SK-N-SH (cell line): ENCODE measurements around the gene MPZL1. TPM values are rescaled to one million over a fixed set of nuclear protein-coding genes. Genes with fewer than 3 reads are reported as not detected.

Source experiments
- CTCF ChIA-PET: fragments of 300-600, 350-600 bp; formaldehyde crosslinking; extraction: SDS; loops from one replicate; lab custom pipeline; 2021; lab: Yijun Ruan, JAX
- POLR2A ChIA-PET: fragments of 350-600 bp; sonication (Branson Sonifier 250); formaldehyde crosslinking; extraction: SDS; loops from one replicate; lab custom pipeline; 2020; ENCODE audit warnings: antibody characterized with exemption, inconsistent platforms; lab: Yijun Ruan, JAX
- DNase-seq: peaks from one replicate; pipeline ENCODE4 v3.0.0; 2012
- H2AFZ ChIP-seq: fragments of 200-600 bp; sonication (generic); 2 replicates; pipeline ENCODE4 v1.8.1; 2016; ENCODE audit warnings: antibody characterized with exemption, mild to moderate bottlenecking, low read depth
- H3F3A ChIP-seq: fragments of 200-600 bp; sonication (generic); replicated peaks from 2 replicates; pipeline ENCODE3; 2016; ENCODE audit warnings: antibody characterized with exemption, mild to moderate bottlenecking; ENCODE audit not compliant: insufficient read depth
- H3K27ac ChIP-seq, 2 experiments: fragments of 200-500 bp in 1 of 2; fragments of 200-600 bp in 1 of 2; sonication (Bioruptor generic) in 1 of 2; sonication (generic), shearing (Covaris generic) in 1 of 2; 2 replicates each; pipeline versions ENCODE4 v1.5.1 to v1.6.1; 2014 to 2016; ENCODE audit warnings: low read depth in 2 of 2, inconsistent platforms in 1 of 2, low read length in 1 of 2, mild to moderate bottlenecking in 1 of 2, mixed read lengths in 1 of 2
- H3K27me3 ChIP-seq: fragments of 200-600 bp; sonication (generic), shearing (Covaris generic); 2 replicates; pipeline ENCODE4 v1.6.1; 2016; ENCODE audit warnings: mixed run types; ENCODE audit not compliant: insufficient read depth
- H3K36me3 ChIP-seq, 2 experiments: fragments of 200-500 bp in 1 of 2; fragments of 200-600 bp in 1 of 2; sonication (Bioruptor generic) in 1 of 2; sonication (generic) in 1 of 2; replicated peaks in 1 of 2; 2 replicates each; pipeline versions ENCODE3 to v1.5.1; 2014 to 2016; ENCODE audit warnings: low read length in 1 of 2, mild to moderate bottlenecking in 1 of 2; ENCODE audit not compliant: insufficient read depth in 2 of 2, control insufficient read depth in 1 of 2
- H3K4me1 ChIP-seq, 2 experiments: fragments of 200-500 bp in 1 of 2; fragments of 200-600 bp in 1 of 2; sonication (Bioruptor generic) in 1 of 2; sonication (generic), shearing (Covaris generic) in 1 of 2; 2 replicates each; pipeline versions ENCODE4 v1.5.1 to v1.6.1; 2014 to 2016; ENCODE audit warnings: low read depth in 1 of 2, low read length in 1 of 2, mixed run types in 1 of 2; ENCODE audit not compliant: insufficient read depth in 2 of 2, control insufficient read depth in 1 of 2
- H3K4me2 ChIP-seq: fragments of 200-600 bp; sonication (generic), shearing (Covaris generic); 2 replicates; pipeline ENCODE4 v1.6.1; 2017; ENCODE audit warnings: mixed run types
- H3K4me3 ChIP-seq, 2 experiments: fragments of 200-500 bp in 1 of 2; fragments of 200-600 bp in 1 of 2; sonication (Bioruptor generic) in 1 of 2; sonication (generic), shearing (Covaris generic) in 1 of 2; 2 replicates each; pipeline versions ENCODE4 v1.5.1 to v1.8.1; 2014 to 2016; ENCODE audit warnings: low read depth in 2 of 2, inconsistent platforms in 1 of 2, low read length in 1 of 2, mild to moderate bottlenecking in 1 of 2, mixed read lengths in 1 of 2, moderate library complexity in 1 of 2
- H3K79me2 ChIP-seq: fragments of 200-600 bp; sonication (generic); 2 replicates; pipeline ENCODE4 v1.8.1; 2017; ENCODE audit warnings: mild to moderate bottlenecking; ENCODE audit not compliant: insufficient read depth
- H3K9ac ChIP-seq: fragments of 200-600 bp; sonication (generic); 2 replicates; pipeline ENCODE4 v1.6.1; 2017; ENCODE audit warnings: mixed run types
- H3K9me2 ChIP-seq: fragments of 200-600 bp; sonication (generic); 2 replicates; pipeline ENCODE4 v1.6.1; 2017; ENCODE audit warnings: mixed run types
- H3K9me3 ChIP-seq: fragments of 200-600 bp; sonication (generic); 2 replicates; pipeline ENCODE4 v1.6.1; 2017; ENCODE audit warnings: mixed run types, mild to moderate bottlenecking, moderate library complexity
- H4K20me1 ChIP-seq: fragments of 200-600 bp; sonication (generic); 2 replicates; pipeline ENCODE4 v1.6.1; 2017; ENCODE audit warnings: mild to moderate bottlenecking, mixed run types; ENCODE audit not compliant: insufficient read depth
- ELF1 ChIP-seq: IDR thresholded peaks from 2 replicates; pipeline ENCODE4 v1.4.0; 2012
- EP300 ChIP-seq, 2 experiments: IDR thresholded peaks; 2 replicates each; pipeline versions ENCODE4 v1.4.0 to v1.6.1; 2012; ENCODE audit warnings: borderline replicate concordance in 1 of 2, low read depth in 1 of 2, low read length in 1 of 2
- FOSL2 ChIP-seq: IDR thresholded peaks from 2 replicates; pipeline ENCODE4 v1.4.0; 2012; ENCODE audit warnings: low read depth, mild to moderate bottlenecking, moderate library complexity, borderline replicate concordance
- FOXJ3 ChIP-seq: sonication (generic); formaldehyde crosslinking; IDR thresholded peaks from 2 replicates; pipeline ENCODE4 v1.5.1; 2020; ENCODE audit warnings: mild to moderate bottlenecking, missing genetic modification reagents
- MEF2A ChIP-seq: IDR thresholded peaks from 2 replicates; pipeline ENCODE4 v1.4.0; 2012; ENCODE audit warnings: low read depth, borderline replicate concordance
- MXI1 ChIP-seq: IDR thresholded peaks from 2 replicates; pipeline ENCODE4 v1.6.1; 2012; ENCODE audit warnings: mild to moderate bottlenecking, low read depth, low read length, improper control_type of control experiment
- NFIC ChIP-seq: IDR thresholded peaks from 2 replicates; pipeline ENCODE4 v1.4.0; 2012; ENCODE audit warnings: borderline replicate concordance
- NRF1 ChIP-seq: IDR thresholded peaks from 2 replicates; pipeline ENCODE4 v1.6.1; 2012; ENCODE audit warnings: low read depth, mild to moderate bottlenecking, low read length
- POLR2AphosphoS5 ChIP-seq: IDR thresholded peaks from 2 replicates; pipeline ENCODE4 v1.6.1; 2012; ENCODE audit warnings: low read depth, low read length
- RAD21 ChIP-seq: IDR thresholded peaks from 2 replicates; pipeline ENCODE4 v1.6.1; 2012; ENCODE audit warnings: mild to moderate bottlenecking, low read length
- TAF1 ChIP-seq: IDR thresholded peaks from 2 replicates; pipeline ENCODE4 v1.6.1; 2012; ENCODE audit warnings: low read depth, mild to moderate bottlenecking, low read length, moderate library complexity, borderline replicate concordance
- TCF12 ChIP-seq: IDR thresholded peaks from 2 replicates; pipeline ENCODE4 v1.4.0; 2012
- TEAD4 ChIP-seq: IDR thresholded peaks from 2 replicates; pipeline ENCODE4 v1.4.0; 2012; ENCODE audit warnings: mild to moderate bottlenecking, borderline replicate concordance; ENCODE audit not compliant: insufficient read depth
- YY1 ChIP-seq: IDR thresholded peaks from 2 replicates; pipeline ENCODE4 v1.4.0; 2012; ENCODE audit warnings: low read depth, mild to moderate bottlenecking
- WGBS: methylation state at CpG from one replicate; pipeline ENCODE4 v1.1.6; 2017; ENCODE audit warnings: low lambda C conversion rate; 5-methylcytosine and 5-hydroxymethylcytosine counted together
- polyA plus RNA-seq, 3 experiments: library from polyadenylated mRNA; depleted of rRNA; stranded (reverse); fragments of >200 nt; gene quantifications; 2 replicates each; pipeline ENCODE4 v1.2.3, GENCODE V29; 2012
- TF ChIP-seq, protein P1 (sequence below): fragments of 200-600 bp; sonication (generic); IDR thresholded peaks from 2 replicates; pipeline ENCODE4 v1.6.1; 2017; ENCODE audit warnings: antibody characterized with exemption, mild to moderate bottlenecking, moderate library complexity
- TF ChIP-seq, protein P2 (sequence below): IDR thresholded peaks from 2 replicates; pipeline ENCODE4 v1.6.1; 2012; ENCODE audit warnings: mild to moderate bottlenecking, low read depth, low read length, moderate library complexity
- TF ChIP-seq, protein P3 (sequence below): IDR thresholded peaks from 2 replicates; pipeline ENCODE4; 2012
- TF ChIP-seq, protein P4 (sequence below): IDR thresholded peaks from 2 replicates; pipeline ENCODE4 v1.4.0; 2012; ENCODE audit warnings: low read depth, borderline replicate concordance
- TF ChIP-seq, protein P5 (sequence below): IDR thresholded peaks from 2 replicates; pipeline ENCODE4 v1.4.0; 2012; ENCODE audit warnings: low read depth, borderline replicate concordance

MPZL1 gene
- polyA plus RNA-seq, 1 of the 3 experiments (the other 2 are of a cell fraction), result 27.3 TPM

DNA sequence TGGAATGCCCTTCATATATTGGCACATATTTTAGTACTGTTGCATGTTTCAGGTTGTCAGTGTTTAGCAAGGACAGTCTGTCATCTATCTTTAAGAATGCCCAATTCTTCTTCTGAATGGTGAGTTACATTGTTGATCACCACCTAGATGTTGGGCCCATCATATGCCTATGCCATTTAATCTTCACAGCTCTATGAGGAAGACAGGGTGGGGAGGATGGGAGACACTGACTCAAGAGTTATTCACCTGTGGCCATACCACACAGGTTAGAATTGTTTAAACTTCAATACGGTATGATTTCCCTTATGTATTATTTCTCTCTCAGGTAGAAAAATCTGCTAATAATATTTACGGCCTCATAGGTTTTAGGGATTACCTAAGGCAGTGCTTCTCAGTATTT lies 44.8 kb downstream of the MPZL1 start:
- no peak overlapping the region for H3K4me2 ChIP-seq
- no peaks in the 10 kb centered on the region for H3K9me2 ChIP-seq
- peaks cover 38 to 50% of the 10 kb centered on the region in 2 experiments for H3K36me3 ChIP-seq
- no peaks in the 10 kb centered on the region for H3F3A ChIP-seq
- 96% methylated on average over 2 of the region's 2 CpGs for WGBS
- DNase-seq, result no peak
- H3K9me3 ChIP-seq, result no peaks in the 10 kb centered on the region
- ChIA-PET POLR2A (no interaction called here), CTCF (interaction anchor here (0.7 kb wide), 1 partner anchor 1323 kb away, joined by 3 read pairs; no protein-coding TSS in a partner anchor)
- peaks cover 52% of the 10 kb centered on the region for H3K79me2 ChIP-seq
- no peaks in the 10 kb centered on the region for H3K27me3 ChIP-seq
- no peak overlapping the region for H3K4me3 ChIP-seq
- H3K9ac ChIP-seq, result no peak overlapping the region
- no peak overlapping the region for H2AFZ ChIP-seq
- H3K27ac ChIP-seq, result no peak overlapping the region
- H3K4me1 ChIP-seq, result no peaks in the 10 kb centered on the region; a peak in 1 of 4 replicates
- TF ChIP-seq RAD21, result no peak
- no peak for TF ChIP-seq TAF1
- no peak for TF ChIP-seq EP300 (IDR thresholded peaks at IDR 0.05; ENCODE audit: borderline replicate concordance in 1 of 2, low read depth in 1 of 2, low read length in 1 of 2)
- no peak for TF ChIP-seq ELF1
- TF ChIP-seq NFIC, result no peak
- no peaks in the 10 kb centered on the region; the same call in none of the 2 replicates for H4K20me1 ChIP-seq

DNA sequence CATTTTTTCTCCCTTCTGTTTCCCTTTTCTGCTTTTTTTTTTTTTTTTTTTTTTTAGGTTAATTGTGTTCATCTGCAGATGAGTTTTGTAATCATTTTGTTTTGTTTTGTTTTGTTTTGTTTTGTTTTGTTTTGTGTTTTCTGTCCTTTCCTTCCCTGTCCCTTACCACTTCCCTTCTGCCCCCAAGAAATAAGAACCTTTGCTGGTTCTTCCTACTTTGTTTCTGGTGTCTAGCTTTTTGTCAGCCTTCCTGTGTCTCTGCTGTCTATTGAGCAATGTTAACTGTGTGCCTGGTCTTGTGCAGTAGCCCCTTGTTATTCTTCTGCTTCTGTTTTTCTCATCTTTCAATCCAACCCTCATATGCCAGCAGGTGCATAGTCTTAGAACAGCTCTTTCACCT lies 46.0 kb downstream of the MPZL1 start:
- CTCF ChIA-PET, result interaction anchor here (0.8 kb wide), 1 partner anchor 35 kb away, joined by 4 read pairs; no protein-coding TSS in a partner anchor
- POLR2A ChIA-PET, result no interaction called here
- Histone ChIP-seq H3K79me2 (peaks cover 40% of the 10 kb centered on the region), H3F3A (peaks cover 2% of the 10 kb centered on the region), H3K27ac (no peak overlapping the region), H3K9ac (no peak overlapping the region), H3K9me2 (no peaks in the 10 kb centered on the region), H4K20me1 (no peaks in the 10 kb centered on the region; the same call in 1 of the 2 replicates), H3K4me2 (no peak overlapping the region), H2AFZ (no peak overlapping the region), H3K4me3 (no peak overlapping the region), H3K4me1 (no peaks in the 10 kb centered on the region; a peak in 1 of 4 replicates), H3K9me3 (no peaks in the 10 kb centered on the region), H3K27me3 (no peaks in the 10 kb centered on the region), H3K36me3 (peaks cover 44 to 56% of the 10 kb centered on the region in 2 experiments)
- DNase-seq, result no peak
- TF ChIP-seq NRF1 (no peak), ELF1 (no peak), MXI1 (no peak), POLR2AphosphoS5 (no peak), FOXJ3 (CRISPR knock-in tag) (no peak), MEF2A (no peak), YY1 (no peak), TEAD4 (no peak), TAF1 (no peak), TCF12 (no peak), FOSL2 (no peak)
- TF ChIP-seq, protein P1, sequence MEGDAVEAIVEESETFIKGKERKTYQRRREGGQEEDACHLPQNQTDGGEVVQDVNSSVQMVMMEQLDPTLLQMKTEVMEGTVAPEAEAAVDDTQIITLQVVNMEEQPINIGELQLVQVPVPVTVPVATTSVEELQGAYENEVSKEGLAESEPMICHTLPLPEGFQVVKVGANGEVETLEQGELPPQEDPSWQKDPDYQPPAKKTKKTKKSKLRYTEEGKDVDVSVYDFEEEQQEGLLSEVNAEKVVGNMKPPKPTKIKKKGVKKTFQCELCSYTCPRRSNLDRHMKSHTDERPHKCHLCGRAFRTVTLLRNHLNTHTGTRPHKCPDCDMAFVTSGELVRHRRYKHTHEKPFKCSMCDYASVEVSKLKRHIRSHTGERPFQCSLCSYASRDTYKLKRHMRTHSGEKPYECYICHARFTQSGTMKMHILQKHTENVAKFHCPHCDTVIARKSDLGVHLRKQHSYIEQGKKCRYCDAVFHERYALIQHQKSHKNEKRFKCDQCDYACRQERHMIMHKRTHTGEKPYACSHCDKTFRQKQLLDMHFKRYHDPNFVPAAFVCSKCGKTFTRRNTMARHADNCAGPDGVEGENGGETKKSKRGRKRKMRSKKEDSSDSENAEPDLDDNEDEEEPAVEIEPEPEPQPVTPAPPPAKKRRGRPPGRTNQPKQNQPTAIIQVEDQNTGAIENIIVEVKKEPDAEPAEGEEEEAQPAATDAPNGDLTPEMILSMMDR, result no peak
- TF ChIP-seq, protein P2, sequence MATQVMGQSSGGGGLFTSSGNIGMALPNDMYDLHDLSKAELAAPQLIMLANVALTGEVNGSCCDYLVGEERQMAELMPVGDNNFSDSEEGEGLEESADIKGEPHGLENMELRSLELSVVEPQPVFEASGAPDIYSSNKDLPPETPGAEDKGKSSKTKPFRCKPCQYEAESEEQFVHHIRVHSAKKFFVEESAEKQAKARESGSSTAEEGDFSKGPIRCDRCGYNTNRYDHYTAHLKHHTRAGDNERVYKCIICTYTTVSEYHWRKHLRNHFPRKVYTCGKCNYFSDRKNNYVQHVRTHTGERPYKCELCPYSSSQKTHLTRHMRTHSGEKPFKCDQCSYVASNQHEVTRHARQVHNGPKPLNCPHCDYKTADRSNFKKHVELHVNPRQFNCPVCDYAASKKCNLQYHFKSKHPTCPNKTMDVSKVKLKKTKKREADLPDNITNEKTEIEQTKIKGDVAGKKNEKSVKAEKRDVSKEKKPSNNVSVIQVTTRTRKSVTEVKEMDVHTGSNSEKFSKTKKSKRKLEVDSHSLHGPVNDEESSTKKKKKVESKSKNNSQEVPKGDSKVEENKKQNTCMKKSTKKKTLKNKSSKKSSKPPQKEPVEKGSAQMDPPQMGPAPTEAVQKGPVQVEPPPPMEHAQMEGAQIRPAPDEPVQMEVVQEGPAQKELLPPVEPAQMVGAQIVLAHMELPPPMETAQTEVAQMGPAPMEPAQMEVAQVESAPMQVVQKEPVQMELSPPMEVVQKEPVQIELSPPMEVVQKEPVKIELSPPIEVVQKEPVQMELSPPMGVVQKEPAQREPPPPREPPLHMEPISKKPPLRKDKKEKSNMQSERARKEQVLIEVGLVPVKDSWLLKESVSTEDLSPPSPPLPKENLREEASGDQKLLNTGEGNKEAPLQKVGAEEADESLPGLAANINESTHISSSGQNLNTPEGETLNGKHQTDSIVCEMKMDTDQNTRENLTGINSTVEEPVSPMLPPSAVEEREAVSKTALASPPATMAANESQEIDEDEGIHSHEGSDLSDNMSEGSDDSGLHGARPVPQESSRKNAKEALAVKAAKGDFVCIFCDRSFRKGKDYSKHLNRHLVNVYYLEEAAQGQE, result no peak
- TF ChIP-seq, protein P3, sequence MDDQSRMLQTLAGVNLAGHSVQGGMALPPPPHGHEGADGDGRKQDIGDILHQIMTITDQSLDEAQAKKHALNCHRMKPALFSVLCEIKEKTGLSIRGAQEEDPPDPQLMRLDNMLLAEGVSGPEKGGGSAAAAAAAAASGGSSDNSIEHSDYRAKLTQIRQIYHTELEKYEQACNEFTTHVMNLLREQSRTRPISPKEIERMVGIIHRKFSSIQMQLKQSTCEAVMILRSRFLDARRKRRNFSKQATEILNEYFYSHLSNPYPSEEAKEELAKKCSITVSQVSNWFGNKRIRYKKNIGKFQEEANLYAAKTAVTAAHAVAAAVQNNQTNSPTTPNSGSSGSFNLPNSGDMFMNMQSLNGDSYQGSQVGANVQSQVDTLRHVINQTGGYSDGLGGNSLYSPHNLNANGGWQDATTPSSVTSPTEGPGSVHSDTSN, result no peak
- TF ChIP-seq, protein P4, sequence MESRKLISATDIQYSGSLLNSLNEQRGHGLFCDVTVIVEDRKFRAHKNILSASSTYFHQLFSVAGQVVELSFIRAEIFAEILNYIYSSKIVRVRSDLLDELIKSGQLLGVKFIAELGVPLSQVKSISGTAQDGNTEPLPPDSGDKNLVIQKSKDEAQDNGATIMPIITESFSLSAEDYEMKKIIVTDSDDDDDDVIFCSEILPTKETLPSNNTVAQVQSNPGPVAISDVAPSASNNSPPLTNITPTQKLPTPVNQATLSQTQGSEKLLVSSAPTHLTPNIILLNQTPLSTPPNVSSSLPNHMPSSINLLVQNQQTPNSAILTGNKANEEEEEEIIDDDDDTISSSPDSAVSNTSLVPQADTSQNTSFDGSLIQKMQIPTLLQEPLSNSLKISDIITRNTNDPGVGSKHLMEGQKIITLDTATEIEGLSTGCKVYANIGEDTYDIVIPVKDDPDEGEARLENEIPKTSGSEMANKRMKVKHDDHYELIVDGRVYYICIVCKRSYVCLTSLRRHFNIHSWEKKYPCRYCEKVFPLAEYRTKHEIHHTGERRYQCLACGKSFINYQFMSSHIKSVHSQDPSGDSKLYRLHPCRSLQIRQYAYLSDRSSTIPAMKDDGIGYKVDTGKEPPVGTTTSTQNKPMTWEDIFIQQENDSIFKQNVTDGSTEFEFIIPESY, result no peak
- TF ChIP-seq, protein P5, sequence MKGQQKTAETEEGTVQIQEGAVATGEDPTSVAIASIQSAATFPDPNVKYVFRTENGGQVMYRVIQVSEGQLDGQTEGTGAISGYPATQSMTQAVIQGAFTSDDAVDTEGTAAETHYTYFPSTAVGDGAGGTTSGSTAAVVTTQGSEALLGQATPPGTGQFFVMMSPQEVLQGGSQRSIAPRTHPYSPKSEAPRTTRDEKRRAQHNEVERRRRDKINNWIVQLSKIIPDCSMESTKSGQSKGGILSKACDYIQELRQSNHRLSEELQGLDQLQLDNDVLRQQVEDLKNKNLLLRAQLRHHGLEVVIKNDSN, result no peak
